OCI-LY1 (cell line): ENCODE data around the gene GZF1.
A peak's percentile ranks its signal among the peaks of the same experiment; 100 is the strongest.

Experiments used
- H2AFZ ChIP-seq: fragments of 200-600 bp; sonication (generic), shearing (Covaris generic); 2 replicates; pipeline ENCODE4 v1.6.0; 2014; ENCODE audit warnings: antibody characterized with exemption, mild to moderate bottlenecking, low read length
- H3F3A ChIP-seq: fragments of 200-600 bp; sonication (generic), shearing (Covaris generic); 2 replicates; pipeline ENCODE4 v1.6.0; 2014; ENCODE audit warnings: mild to moderate bottlenecking, antibody characterized with exemption, low read length, moderate library complexity; ENCODE audit not compliant: insufficient read depth
- H3K27ac ChIP-seq: fragments of 200-600 bp; sonication (generic); 2 replicates; pipeline ENCODE4 v1.5.1; 2014; ENCODE audit warnings: low read length, mixed run types, mild to moderate bottlenecking, low read depth; ENCODE audit not compliant: poor library complexity, severe bottlenecking
- H3K27me3 ChIP-seq: fragments of 200-600 bp; sonication (generic); 2 replicates; pipeline ENCODE4 v1.6.0; 2014; ENCODE audit warnings: antibody characterized with exemption, mild to moderate bottlenecking, low read length, moderate library complexity; ENCODE audit not compliant: insufficient read depth
- H3K36me3 ChIP-seq: fragments of 200-600 bp; sonication (generic); 2 replicates; pipeline ENCODE4 v1.6.1; 2014; ENCODE audit warnings: mild to moderate bottlenecking, antibody characterized with exemption, low read length, moderate library complexity, mixed read lengths; ENCODE audit not compliant: insufficient read depth
- H3K4me1 ChIP-seq: fragments of 200-600 bp; sonication (generic); 2 replicates; pipeline ENCODE4 v1.5.1; 2014; ENCODE audit warnings: mild to moderate bottlenecking, low read length, moderate library complexity; ENCODE audit not compliant: insufficient read depth, severe bottlenecking
- H3K4me2 ChIP-seq: fragments of 200-600 bp; sonication (generic), shearing (Covaris generic); 2 replicates; pipeline ENCODE4 v1.6.1; 2014; ENCODE audit warnings: low read length
- H3K4me3 ChIP-seq: fragments of 200-600 bp; sonication (generic); 2 replicates; pipeline ENCODE4 v1.5.1; 2014; ENCODE audit warnings: low read length, low read depth, mild to moderate bottlenecking, mixed read lengths; ENCODE audit not compliant: poor library complexity, severe bottlenecking
- H3K79me2 ChIP-seq: fragments of 200-600 bp; shearing (Covaris generic); 2 replicates; pipeline ENCODE4 v1.6.1; 2016; ENCODE audit warnings: mixed run types, low read length, mixed read lengths; ENCODE audit not compliant: insufficient read depth
- H3K9ac ChIP-seq: fragments of 200-600 bp; sonication (generic), shearing (Covaris generic); 2 replicates; pipeline ENCODE4 v1.6.1; 2014; ENCODE audit warnings: mild to moderate bottlenecking, low read length, mixed read lengths
- H3K9me2 ChIP-seq: fragments of 200-600 bp; sonication (generic), shearing (Covaris generic); 2 replicates; pipeline ENCODE4 v1.6.1; 2014; ENCODE audit warnings: low read depth, mild to moderate bottlenecking, low read length, mixed read lengths
- H3K9me3 ChIP-seq: fragments of 200-600 bp; shearing (Covaris generic); 2 replicates; pipeline ENCODE4 v1.6.1; 2014; ENCODE audit warnings: low read length, mixed read lengths
- H4K20me1 ChIP-seq: fragments of 200-600 bp; sonication (generic), shearing (Covaris generic); 2 replicates; pipeline ENCODE4 v1.6.0; 2016; ENCODE audit warnings: mild to moderate bottlenecking, low read length; ENCODE audit not compliant: insufficient read depth
- EZH2 ChIP-seq: fragments of 200-600 bp; sonication (generic), shearing (Covaris generic); IDR thresholded peaks from 2 replicates; pipeline ENCODE4 v1.8.0; 2017; ENCODE audit warnings: borderline replicate concordance, mixed run types, mild to moderate bottlenecking, antibody characterized with exemption, low read length, moderate library complexity, mixed read lengths
- TF ChIP-seq, protein P1 (sequence below): fragments of 200-600 bp; sonication (generic), shearing (Covaris generic); IDR thresholded peaks from 2 replicates; pipeline ENCODE4 v1.5.1; 2017; ENCODE audit warnings: mild to moderate bottlenecking, antibody characterized with exemption, low read length, moderate library complexity, mixed read lengths

The GZF1 gene

DNA sequence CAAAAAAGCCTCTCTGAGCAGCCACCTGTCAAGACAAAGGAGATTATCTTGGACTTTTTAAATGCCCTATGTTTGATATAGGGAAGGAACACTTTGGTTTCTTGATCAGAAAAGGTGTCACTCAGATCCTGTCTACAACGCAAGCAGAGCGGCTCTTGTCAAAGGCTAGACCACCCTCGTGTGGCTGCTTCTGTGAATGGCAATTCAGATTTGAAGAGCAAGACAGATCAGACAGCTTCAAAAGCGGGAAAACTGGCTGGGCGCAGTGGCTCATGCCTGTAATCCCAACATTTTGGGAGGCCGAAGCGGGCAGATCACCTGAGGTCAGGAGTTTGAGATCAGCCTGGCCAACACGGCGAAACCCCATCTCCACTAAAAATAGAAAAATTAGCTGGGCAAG lies 21.5 kb upstream of the GZF1 start:
- H3K9ac ChIP-seq, result no peak overlapping the region
- H4K20me1 ChIP-seq, result no peaks in the 10 kb centered on the region
- no peaks in the 10 kb centered on the region for H3K79me2 ChIP-seq
- no peaks in the 10 kb centered on the region for H3K9me2 ChIP-seq
- H3K4me3 ChIP-seq, result no peak overlapping the region
- no peak overlapping the region for H3K4me2 ChIP-seq
- no peaks in the 10 kb centered on the region; the same call in 1 of the 2 replicates for H3K27me3 ChIP-seq
- H2AFZ ChIP-seq, result no peak overlapping the region
- no peaks in the 10 kb centered on the region for H3F3A ChIP-seq
- TF ChIP-seq, protein P1, sequence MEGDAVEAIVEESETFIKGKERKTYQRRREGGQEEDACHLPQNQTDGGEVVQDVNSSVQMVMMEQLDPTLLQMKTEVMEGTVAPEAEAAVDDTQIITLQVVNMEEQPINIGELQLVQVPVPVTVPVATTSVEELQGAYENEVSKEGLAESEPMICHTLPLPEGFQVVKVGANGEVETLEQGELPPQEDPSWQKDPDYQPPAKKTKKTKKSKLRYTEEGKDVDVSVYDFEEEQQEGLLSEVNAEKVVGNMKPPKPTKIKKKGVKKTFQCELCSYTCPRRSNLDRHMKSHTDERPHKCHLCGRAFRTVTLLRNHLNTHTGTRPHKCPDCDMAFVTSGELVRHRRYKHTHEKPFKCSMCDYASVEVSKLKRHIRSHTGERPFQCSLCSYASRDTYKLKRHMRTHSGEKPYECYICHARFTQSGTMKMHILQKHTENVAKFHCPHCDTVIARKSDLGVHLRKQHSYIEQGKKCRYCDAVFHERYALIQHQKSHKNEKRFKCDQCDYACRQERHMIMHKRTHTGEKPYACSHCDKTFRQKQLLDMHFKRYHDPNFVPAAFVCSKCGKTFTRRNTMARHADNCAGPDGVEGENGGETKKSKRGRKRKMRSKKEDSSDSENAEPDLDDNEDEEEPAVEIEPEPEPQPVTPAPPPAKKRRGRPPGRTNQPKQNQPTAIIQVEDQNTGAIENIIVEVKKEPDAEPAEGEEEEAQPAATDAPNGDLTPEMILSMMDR, result peak; percentile 55
- no peak for TF ChIP-seq EZH2
- H3K27ac ChIP-seq, result no peak overlapping the region
- H3K9me3 ChIP-seq, result no peaks in the 10 kb centered on the region
- H3K4me1 ChIP-seq, result no peaks in the 10 kb centered on the region
- no peaks in the 10 kb centered on the region for H3K36me3 ChIP-seq

DNA sequence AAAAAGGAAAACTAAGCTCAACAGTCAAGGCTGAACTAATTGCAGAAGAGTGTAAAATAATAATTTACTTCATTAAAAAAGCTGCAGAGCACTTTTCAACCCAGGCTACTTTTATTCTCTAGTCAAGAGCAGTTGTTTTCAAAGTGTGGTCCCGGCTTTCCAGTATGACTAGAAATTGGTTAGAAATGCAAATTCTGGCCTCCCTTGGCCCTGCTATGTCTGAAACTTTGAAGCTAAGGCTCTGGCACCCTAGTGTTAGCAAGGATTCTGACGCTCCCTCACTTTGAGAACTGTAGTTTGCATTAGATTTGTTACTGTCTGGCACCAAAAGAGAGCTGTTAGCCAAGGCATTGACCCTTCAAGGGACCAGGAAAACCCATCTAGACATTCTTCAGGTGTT lies 20.9 kb upstream of the GZF1 start:
- Histone ChIP-seq H3K27me3 (no peaks in the 10 kb centered on the region; the same call in 1 of the 2 replicates), H3K79me2 (no peaks in the 10 kb centered on the region), H3K4me2 (no peak overlapping the region), H3K27ac (no peak overlapping the region), H3K4me3 (no peak overlapping the region), H4K20me1 (no peaks in the 10 kb centered on the region), H3K36me3 (no peaks in the 10 kb centered on the region), H2AFZ (no peak overlapping the region), H3K9me3 (no peaks in the 10 kb centered on the region), H3K9me2 (no peaks in the 10 kb centered on the region), H3K9ac (no peak overlapping the region), H3K4me1 (no peaks in the 10 kb centered on the region), H3F3A (no peaks in the 10 kb centered on the region)
- TF ChIP-seq EZH2, result no peak
- TF ChIP-seq, protein P1, result no peak

DNA sequence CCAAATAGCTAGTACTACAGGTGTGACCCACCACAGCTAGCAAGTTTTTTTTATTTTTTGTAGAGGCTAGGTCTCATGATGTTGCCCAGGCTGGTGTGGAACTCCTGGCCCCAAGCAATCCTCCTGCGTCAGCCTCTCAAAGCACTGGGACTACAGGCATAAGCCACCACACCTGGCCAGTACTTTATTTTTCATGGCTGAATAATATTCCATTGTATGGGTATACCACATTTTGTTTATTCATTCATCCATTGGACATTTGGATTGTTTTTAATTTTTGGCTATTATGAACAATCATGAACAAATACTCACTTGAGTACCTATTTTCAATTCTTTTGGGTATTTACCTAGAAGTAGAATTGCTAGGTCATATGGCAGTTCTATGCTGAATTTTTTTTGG lies 18.4 kb upstream of the GZF1 start:
- Histone ChIP-seq H2AFZ (no peak overlapping the region), H3K9me2 (no peaks in the 10 kb centered on the region), H4K20me1 (no peaks in the 10 kb centered on the region), H3K4me1 (no peaks in the 10 kb centered on the region), H3K9ac (no peak overlapping the region), H3K27me3 (no peaks in the 10 kb centered on the region; the same call in 1 of the 2 replicates), H3K9me3 (no peaks in the 10 kb centered on the region), H3K36me3 (no peaks in the 10 kb centered on the region), H3K4me3 (no peak overlapping the region), H3K27ac (no peak overlapping the region), H3K79me2 (no peaks in the 10 kb centered on the region), H3K4me2 (no peak overlapping the region), H3F3A (no peaks in the 10 kb centered on the region)
- TF ChIP-seq EZH2, result no peak
- TF ChIP-seq, protein P1, result no peak
